Stimulated activated CD4-positive, alpha-beta T cell treated with anti-CD3 and anti-CD28 coated beads, Interleukin-4, amount 100 ng/mL, for 24 hours (primary cell): Measurements from ENCODE around the gene METTL26.
A peak's percentile ranks its signal among the peaks of the same experiment; 100 is the strongest.

Experiments
- DNase-seq: peaks from one replicate; pipeline ENCODE4 v3.0.0-alpha.2; 2020

Gene METTL26

GRCh38 chr16:593807-594206 is 42.3 kb downstream of the METTL26 start:
- DNase-seq = no peak

GRCh38 chr16:593406-593805 is 42.7 kb downstream of the METTL26 start:
- DNase-seq = no peak

GRCh38 chr16:592518-593306 is 43.4 kb downstream of the METTL26 start:
- no peak for DNase-seq

GRCh38 chr16:591892-592517 is 44.1 kb downstream of the METTL26 start:
- no peak for DNase-seq

GRCh38 chr16:591231-591630 is 44.9 kb downstream of the METTL26 start:
- DNase-seq = no peak

GRCh38 chr16:590815-591200 is 45.3 kb downstream of the METTL26 start:
- no peak for DNase-seq

GRCh38 chr16:590188-590814 is 45.8 kb downstream of the METTL26 start:
- DNase-seq = no peak

- peak; percentile 99 for DNase-seq
Measured at GRCh38 chr16:589658-590187, 46.4 kb downstream of the METTL26 start, which contains the start of gene RAB40C. Gene RAB40C, plus strand, starts transcription at chr16:590066. Its CDS starts 226 bp downstream, at chr16:590292.

GRCh38 chr16:588889-589657 is 47.0 kb downstream of the METTL26 start:
- peak; percentile 98 for DNase-seq

GRCh38 chr16:588639-588888 is 47.5 kb downstream of the METTL26 start:
- DNase-seq = peak; percentile 74

- DNase-seq = no peak
Measured at GRCh38 chr16:586645-587590, 49.2 kb downstream of the METTL26 start.

- no peak for DNase-seq
Measured at GRCh38 chr16:586047-586644, 50.0 kb downstream of the METTL26 start.

GRCh38 chr16:585351-585750 is 50.8 kb downstream of the METTL26 start:
- no peak for DNase-seq
